Stimulated activated CD4-positive, alpha-beta T cell treated with anti-CD3 and anti-CD28 coated beads, Interleukin-1b, Interleukin-23, amount 100 ng/mL, for 24 hours (primary cell): ENCODE data around the gene AGRP.

Experiments
- DNase-seq, 4 experiments: peaks; one replicate each; pipeline ENCODE4 v3.0.0-alpha.2; 2020; ENCODE audit warnings: low read depth in 4 of 4, low spot score in 1 of 4

AGRP gene

DNA sequence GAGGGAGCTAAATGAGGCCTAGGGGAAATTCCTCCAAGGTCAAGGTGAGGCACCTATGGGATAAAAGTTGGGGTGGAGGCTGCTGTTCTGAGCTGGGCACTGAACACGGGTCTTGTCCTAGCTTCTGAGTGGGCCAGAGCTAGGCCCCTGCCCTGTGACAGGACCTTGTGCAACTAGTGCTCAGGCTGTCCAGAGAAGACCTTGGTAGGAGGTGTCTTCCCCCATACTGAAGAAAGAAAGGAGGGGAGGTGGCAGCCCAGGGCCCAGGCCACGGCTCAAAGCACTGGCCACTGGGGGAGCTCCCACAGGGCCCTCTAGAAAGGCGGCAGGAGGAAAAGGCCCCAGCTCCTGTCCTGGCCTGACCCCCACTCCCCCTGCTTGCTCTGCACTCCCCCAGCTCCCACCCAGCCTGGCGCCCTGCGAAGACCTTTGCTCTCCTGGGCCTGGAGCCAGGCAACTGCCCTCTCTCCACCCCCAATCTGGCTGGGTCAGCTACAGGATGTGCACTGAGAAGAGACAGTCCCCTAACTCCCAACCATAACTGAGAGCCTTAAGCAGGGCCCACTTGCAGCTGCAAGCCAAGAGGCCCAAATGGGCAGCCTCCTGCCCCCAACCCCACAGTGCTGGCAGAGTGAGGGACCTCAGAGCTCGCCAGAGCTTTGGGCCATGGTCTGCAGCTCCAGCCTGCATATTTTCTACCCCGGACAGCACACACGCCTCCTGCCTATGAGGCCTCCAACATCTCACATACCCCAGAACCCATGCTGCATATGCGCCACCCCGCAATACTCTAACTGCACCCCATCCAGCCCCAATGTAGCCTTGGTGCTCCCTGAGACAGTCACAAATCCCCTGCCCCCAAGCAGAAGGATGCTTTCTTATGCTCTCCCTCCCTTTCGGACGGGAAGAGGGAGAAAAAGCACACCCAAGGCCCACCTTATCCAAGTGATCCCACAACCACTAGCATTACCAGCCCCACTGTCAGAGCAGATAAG is 37.1 kb downstream of the AGRP start:
- no peak for DNase-seq

DNA sequence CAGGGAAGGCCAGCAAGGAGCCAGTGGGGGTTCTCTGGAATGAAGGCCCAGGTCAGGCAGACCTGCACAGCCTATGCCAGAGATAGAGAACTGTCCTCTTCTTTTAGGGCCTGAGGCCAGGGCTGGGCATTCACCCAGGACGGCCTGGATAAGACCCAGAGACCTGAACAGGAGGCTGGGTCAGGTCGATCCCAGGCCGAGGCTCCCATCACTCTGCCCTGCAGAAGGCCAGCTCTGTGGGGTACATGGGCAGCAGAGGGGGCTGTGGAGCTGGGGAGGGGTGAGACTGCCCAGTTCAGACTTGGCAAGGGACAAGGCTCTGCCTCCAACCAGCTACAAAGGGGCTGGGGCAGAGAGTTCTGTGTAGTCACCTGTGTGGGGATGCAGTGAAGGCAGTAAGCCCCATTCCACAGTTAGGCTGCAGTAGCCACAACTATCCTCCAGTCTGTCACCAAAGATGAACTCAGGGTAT is 37.9 kb downstream of the AGRP start:
- no peak for DNase-seq

DNA sequence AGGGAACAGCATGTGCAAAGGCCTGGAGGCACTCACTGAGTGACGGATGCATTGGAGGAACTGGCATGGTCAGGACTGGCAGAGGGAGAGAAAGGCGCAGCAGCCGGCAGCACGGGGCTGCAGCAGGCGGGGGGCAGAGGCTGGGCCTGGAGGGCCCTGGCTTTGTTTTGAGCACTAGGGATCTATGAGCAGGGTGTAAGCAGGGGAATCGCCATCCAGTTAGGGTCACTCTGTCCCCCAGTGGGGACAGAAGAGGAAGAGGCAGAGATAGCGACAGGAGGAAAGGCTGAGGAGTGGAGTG is 38.3 kb downstream of the AGRP start:
- DNase-seq, result no peak

DNA sequence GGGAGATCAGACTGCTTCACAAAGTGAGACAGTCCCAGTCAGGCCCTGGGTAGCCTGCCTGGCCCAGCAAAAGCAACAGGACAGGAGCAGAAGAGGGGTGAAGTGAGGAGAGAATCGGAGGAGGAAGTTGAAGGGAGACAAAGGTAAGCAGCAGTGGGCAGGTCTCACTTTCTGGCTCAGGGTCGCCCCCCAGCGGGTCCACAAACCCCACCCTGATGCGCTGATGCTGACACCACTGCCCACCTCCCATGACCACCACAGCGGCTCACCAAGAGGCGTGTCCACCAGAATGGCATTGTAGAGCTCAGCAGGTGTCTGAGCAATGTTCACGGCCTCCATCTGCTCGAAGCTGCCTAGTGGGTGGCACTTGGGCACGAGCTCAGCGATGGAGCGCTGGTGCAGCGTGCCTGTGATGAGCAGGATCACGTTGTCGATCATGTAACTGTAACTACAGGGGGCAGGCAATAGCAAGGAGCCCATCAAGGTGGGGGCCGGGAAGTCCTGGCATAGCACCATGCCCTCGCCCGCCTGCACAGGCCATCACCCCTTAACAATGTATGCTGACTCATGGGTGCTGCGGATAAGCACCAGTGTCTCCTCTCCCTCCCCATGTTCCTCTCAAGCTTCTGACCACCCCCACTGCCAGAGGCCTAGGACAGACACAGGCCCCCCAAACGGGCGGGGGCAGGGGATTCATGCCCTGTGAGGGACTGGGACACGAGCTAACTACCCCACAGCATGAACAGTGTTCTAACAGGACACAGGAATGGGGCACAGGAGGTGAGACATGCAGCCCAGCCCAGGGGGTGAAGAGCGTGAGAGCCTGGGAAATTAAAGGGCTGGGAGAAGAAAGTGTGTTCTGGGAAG is 38.9 kb downstream of the AGRP start:
- no peak for DNase-seq

DNA sequence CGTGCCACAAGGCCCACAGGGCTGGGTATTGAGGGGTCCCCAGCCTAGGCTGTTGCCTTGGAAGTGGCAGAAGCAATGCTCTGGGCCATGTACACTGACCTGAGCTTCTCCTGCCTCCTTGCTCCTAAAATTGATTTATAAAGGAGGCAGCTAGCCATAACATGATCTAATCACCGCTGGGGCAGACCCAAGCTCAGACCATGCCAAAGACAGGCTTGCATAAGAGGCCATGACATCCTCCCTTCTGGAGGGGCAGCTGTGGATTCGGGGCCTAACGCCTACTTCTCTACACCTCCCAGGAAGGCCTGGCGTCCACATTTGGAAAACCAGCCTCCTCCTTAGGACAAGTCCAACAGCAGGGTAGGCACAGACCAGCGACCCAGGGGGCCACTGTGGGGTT is 40.1 kb downstream of the AGRP start:
- DNase-seq, result no peak

DNA sequence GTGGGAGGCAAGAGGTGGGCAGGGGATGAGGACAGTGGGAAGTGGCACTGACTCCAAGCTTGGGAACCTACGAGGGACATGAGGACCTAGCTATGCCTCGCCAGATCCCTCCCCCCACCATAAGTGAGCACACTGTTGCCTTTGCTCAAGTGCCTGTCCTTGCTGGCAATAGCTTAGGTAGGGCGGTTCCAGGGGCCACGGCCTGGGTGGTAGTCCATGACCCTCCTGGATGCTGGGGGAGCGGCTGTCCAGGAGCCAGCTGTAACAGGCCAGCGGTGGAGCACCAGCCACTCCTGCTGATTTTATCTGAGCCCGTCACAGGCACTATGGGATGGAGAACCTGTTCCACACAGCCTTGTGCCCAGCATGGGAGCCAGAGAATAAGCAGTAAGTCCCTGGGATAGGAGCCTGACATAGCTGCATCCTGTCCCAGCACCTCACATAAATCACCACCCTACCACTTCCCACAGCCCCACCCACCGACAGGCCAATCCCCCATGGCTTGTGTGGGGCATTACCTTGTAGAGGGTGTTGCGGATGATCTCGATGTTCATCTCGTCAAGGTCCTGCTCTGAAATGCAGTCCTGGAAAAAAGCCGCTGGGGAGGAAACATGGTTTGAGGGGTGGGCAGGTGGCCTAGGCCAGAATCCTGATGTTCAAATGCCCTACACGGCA is 40.6 kb downstream of the AGRP start:
- no peak for DNase-seq

DNA sequence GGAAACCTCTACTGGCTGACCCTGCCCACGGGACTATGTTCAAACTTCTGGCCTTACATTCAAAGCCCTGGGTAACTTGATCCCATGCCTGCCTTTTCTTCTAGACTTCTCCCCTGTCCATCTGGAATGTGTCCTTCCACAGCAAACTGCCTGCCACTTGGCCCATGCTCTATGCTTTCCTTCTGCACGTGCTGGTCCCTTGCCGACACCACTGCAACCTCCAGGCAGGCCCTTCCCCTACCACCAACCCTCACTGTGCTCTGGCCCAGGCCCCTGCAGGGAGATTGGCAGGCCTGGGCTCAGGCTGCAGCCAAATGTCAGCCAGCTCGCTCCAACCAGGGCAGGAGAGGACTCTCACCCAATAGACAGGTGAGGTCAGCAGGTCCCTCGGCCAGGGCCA is 41.4 kb downstream of the AGRP start:
- DNase-seq, result no peak

DNA sequence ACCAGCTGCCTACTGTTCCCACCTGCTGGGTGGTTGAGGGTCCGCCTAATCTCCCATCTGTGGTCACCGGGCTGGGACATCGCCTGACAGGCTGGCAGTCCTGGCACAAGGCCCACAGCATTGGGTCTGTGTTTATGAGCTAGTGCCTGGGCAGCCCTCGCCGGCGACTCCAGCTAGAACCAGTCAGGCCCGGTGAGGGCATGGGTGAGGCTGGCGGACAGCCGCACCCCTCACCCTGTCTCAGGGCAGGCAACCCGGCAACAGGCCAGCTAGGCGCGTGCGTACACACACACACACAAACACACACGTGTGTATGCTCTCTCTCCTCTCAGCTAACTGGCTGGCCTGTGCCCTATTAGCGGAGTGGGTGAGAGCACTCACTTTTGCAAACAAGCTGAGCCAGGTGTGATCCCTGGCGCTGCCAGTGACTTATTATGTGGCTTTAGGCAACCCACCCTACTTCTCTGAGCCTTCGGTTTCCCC is 42.0 kb downstream of the AGRP start:
- no peak for DNase-seq

DNA sequence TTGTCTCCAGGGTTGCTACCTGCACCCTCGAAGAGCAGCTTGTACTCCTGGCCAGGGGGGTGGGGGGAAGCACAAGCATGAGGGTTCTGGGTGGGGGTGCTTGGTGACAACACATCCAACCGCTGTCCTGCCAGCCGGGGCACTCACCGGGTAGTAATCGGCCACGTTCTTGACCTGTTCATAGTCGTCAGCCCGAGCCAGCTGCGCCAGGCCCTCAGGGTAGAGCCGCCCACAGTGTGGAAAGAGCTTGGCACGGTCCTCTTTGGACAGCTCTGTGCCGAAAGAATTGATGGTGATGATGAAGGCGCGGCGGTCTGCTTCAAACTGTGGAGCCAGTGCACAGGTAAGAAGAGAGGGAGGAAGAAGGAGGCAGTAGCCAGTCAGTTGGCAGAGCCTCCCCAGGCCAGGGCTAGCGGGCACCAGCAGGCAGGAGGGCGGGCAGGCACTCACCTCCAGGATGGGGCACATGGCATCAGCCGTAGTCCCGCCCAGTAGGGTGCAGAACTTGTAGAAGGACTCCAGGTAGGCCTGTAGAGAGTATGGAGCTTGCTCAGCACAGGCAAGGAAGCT is 44.4 kb downstream of the AGRP start:
- DNase-seq, result no peak

DNA sequence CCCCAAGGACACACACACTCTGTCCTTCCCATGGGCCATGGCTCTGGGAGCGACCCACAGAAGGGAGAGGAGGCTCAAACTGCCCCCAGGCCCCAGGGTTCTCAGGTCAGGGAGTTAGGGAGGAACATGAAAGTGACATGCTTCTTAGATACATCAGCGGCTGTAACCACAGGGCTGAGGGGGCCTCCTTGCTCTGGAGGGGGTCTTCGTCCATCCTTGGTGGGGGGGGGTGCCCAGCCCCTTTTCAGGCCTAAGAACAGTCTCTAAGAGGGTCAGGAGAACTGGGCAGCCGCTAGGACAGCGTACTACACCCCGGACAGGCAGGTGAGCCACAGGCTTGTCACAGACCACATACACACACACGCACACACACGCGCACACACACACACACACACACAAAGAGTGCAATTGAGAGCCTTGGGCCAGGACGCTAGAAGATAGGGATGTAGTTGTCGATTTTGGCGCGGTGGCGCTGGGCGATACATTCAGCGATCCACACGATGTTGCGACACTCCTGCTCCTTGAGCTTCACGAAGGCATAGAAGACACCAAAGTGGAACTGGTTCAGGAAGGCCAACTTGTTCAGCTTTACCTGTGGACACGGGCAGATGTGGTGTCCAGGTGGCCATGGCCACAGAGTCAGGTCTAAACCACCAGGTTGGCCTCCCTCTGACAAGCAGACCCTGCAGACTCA is 45.1 kb downstream of the AGRP start:
- no peak for DNase-seq

DNA sequence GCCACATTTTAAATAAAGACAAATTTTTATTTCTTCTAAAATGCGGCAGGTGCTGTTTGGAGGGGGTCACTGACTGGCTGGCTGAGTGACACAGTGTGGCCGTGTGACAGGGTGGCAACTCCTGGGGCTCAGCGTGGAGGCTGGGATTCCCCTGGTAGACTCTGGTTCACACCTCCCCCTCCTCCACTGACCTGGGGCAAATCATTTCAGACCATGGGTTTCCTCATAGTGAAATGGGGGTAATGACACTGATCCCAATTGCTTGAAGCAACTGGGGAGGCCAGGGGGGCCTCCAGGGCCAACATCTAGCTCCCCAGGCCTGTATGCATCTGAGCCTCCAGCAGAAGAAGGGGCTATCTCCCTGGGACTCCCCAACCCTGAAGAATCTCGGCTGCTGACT is 45.8 kb downstream of the AGRP start:
- DNase-seq, result no peak

DNA sequence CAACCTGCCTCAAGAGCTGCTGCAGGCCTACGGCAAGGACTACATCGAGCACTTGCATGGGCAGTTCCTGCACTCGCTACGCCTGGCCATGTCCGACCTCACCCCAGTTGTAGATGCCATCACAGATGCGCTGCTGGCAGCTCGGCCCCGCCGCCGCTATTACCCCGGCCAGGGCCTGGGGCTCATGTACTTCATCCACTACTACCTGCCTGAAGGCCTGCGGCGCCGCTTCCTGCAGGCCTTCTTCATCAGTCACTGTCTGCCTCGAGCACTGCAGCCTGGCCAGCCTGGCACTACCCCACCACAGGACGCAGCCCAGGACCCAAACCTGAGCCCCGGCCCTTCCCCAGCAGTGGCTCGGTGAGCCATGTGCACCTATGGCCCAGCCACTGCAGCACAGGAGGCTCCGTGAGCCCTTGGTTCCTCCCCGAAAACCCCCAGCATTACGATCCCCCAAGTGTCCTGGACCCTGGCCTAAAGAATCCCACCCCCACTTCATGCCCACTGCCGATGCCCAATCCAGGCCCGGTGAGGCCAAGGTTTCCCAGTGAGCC is 46.6 kb downstream of the AGRP start:
- DNase-seq, result no peak

DNA sequence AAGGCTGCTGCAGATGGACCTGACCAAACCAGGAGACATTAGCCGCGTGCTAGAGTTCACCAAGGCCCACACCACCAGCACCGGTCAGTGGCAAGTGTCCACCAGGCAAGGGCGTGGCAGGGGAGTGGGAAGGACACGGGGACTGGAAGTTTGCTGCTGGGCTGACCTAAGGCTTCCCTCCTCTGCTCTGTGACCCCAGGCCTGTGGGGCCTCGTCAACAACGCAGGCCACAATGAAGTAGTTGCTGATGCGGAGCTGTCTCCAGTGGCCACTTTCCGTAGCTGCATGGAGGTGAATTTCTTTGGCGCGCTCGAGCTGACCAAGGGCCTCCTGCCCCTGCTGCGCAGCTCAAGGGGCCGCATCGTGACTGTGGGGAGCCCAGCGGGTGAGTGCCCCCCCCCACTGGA is 47.6 kb downstream of the AGRP start:
- no peak for DNase-seq

DNA sequence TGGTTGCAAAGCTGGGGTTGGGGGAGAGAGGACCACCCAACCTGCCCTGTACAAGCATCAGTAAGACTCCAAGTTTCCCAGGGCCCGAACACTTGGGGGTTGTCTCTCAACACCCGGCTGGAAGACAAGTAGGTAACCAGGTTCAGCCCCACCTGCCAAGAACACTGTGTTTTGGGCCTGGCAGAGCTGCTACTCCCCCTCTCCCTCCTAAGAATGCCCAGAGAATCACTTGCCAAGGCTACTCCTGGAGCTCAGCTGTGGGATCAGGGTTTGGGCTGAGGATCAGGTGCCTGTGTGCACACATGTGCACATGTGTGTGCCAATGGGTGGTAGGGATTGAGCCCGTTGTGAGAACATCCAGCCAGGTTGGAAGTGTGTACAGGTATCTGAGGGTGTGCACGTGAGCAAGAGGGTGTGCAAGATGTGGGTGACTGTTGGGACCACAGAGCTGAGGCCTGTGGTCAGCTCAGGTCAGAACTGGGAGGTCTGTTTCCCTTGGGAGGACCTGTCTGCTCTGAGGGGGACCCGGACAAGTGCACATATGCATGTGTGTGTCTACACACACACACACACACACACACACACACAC is 50.1 kb downstream of the AGRP start:
- no peak for DNase-seq
